Stimulated activated naive CD8-positive, alpha-beta T cell treated with anti-CD3 and anti-CD28 coated beads, Interleukin-15, Interleukin-2, amounts not matched to agents 100 ng/mL and 50 ng/mL, for 24 hours (primary cell): ENCODE measurements around the gene PIM3.

Source experiments
- H3K27ac Mint-ChIP-seq: one replicate; pipeline ENCODE4 v1.8.0; 2021; ENCODE audit warnings: mild to moderate bottlenecking, mixed read lengths
- H3K27me3 Mint-ChIP-seq: one replicate; pipeline ENCODE4 v1.8.0; 2021; ENCODE audit warnings: mixed read lengths
- H3K36me3 Mint-ChIP-seq: one replicate; pipeline ENCODE4 v1.8.0; 2021; ENCODE audit warnings: low read depth, mixed read lengths
- H3K4me1 Mint-ChIP-seq: one replicate; pipeline ENCODE4 v1.8.0; 2021; ENCODE audit warnings: low read depth, mixed read lengths
- H3K4me3 Mint-ChIP-seq: one replicate; pipeline ENCODE4 v1.8.0; 2021; ENCODE audit warnings: mild to moderate bottlenecking, mixed read lengths
- H3K9me3 Mint-ChIP-seq: one replicate; pipeline ENCODE4 v1.8.0; 2021; ENCODE audit warnings: mixed read lengths

Gene PIM3

GRCh38 chr22:49960159-49961004 is at the start of gene PIM3:
Gene PIM3, plus strand, starts transcription at chr22:49960772. Its CDS starts 176 bp downstream, at chr22:49960948.
- Mint-ChIP-seq H3K4me3 (peak within 1 kb of the TSS; percentile 93), H3K9me3 (no peaks in the 10 kb centered on the region), H3K27ac (peak within 1 kb of the TSS; percentile 93), H3K36me3 (peaks cover 28% of the 10 kb centered on the region), H3K4me1 (peaks cover 29% of the 10 kb centered on the region), H3K27me3 (no peaks in the 10 kb centered on the region)

- H3K27ac Mint-ChIP-seq, result no peak overlapping the region
- no peak overlapping the region for H3K4me3 Mint-ChIP-seq
- H3K4me1 Mint-ChIP-seq, result peaks cover 11% of the 10 kb centered on the region
- H3K36me3 Mint-ChIP-seq, result peaks cover 16% of the 10 kb centered on the region
- no peaks in the 10 kb centered on the region for H3K27me3 Mint-ChIP-seq
- no peaks in the 10 kb centered on the region for H3K9me3 Mint-ChIP-seq
These were observed 48.5 kb upstream of the PIM3 start for GRCh38 chr22:49911881-49912625.

GRCh38 chr22:49913026-49913425 is 47.5 kb upstream of the PIM3 start:
- Mint-ChIP-seq H3K27me3 (no peaks in the 10 kb centered on the region), H3K4me1 (peaks cover 17% of the 10 kb centered on the region), H3K4me3 (no peak overlapping the region), H3K9me3 (no peaks in the 10 kb centered on the region), H3K36me3 (peaks cover 8% of the 10 kb centered on the region), H3K27ac (no peak overlapping the region)

GRCh38 chr22:49913446-49913845 is 47.1 kb upstream of the PIM3 start:
- H3K9me3 Mint-ChIP-seq, result no peaks in the 10 kb centered on the region
- peaks cover 17% of the 10 kb centered on the region for H3K4me1 Mint-ChIP-seq
- no peak overlapping the region for H3K27ac Mint-ChIP-seq
- no peak overlapping the region for H3K4me3 Mint-ChIP-seq
- H3K27me3 Mint-ChIP-seq, result no peaks in the 10 kb centered on the region
- H3K36me3 Mint-ChIP-seq, result peaks cover 8% of the 10 kb centered on the region

- H3K4me1 Mint-ChIP-seq, result peaks cover 18% of the 10 kb centered on the region
- H3K4me3 Mint-ChIP-seq, result no peak overlapping the region
- H3K27ac Mint-ChIP-seq, result no peak overlapping the region
- peaks cover 8% of the 10 kb centered on the region for H3K36me3 Mint-ChIP-seq
- H3K9me3 Mint-ChIP-seq, result no peaks in the 10 kb centered on the region
- H3K27me3 Mint-ChIP-seq, result no peaks in the 10 kb centered on the region
These were observed 46.3 kb upstream of the PIM3 start for GRCh38 chr22:49914256-49914655.

- Mint-ChIP-seq H3K27me3 (no peaks in the 10 kb centered on the region), H3K4me1 (peaks cover 29% of the 10 kb centered on the region), H3K9me3 (no peaks in the 10 kb centered on the region), H3K4me3 (no peak overlapping the region), H3K27ac (no peak overlapping the region), H3K36me3 (peaks cover 14% of the 10 kb centered on the region)
These were observed 45.0 kb upstream of the PIM3 start for GRCh38 chr22:49915610-49916009.

GRCh38 chr22:49916831-49917230 is 43.7 kb upstream of the PIM3 start:
- Mint-ChIP-seq H3K27me3 (no peaks in the 10 kb centered on the region), H3K4me3 (peak overlapping the region; percentile 83), H3K9me3 (no peaks in the 10 kb centered on the region), H3K27ac (peak overlapping the region; percentile 75), H3K36me3 (peaks cover 12% of the 10 kb centered on the region), H3K4me1 (peaks cover 29% of the 10 kb centered on the region)

GRCh38 chr22:49917974-49918910 is 42.3 kb upstream of the PIM3 start, which contains the start of the genes ALG12 and CRELD2:
Gene ALG12, minus strand, starts transcription at chr22:49918438. Its CDS starts 4,673 bp downstream, at chr22:49913765.
Gene CRELD2, plus strand, starts transcription at chr22:49918634. Its CDS starts 136 bp downstream, at chr22:49918770.
- H3K4me1 Mint-ChIP-seq, result peaks cover 30% of the 10 kb centered on the region
- H3K9me3 Mint-ChIP-seq, result no peaks in the 10 kb centered on the region
- peak within 1 kb of the TSS; percentile 75 for H3K27ac Mint-ChIP-seq
- H3K27me3 Mint-ChIP-seq, result no peaks in the 10 kb centered on the region
- H3K4me3 Mint-ChIP-seq, result peak within 1 kb of the TSS; percentile 83
- H3K36me3 Mint-ChIP-seq, result peaks cover 14% of the 10 kb centered on the region

GRCh38 chr22:49918911-49919881 is 41.4 kb upstream of the PIM3 start:
- H3K4me1 Mint-ChIP-seq, result peaks cover 38% of the 10 kb centered on the region
- no peaks in the 10 kb centered on the region for H3K9me3 Mint-ChIP-seq
- H3K27ac Mint-ChIP-seq, result peak overlapping the region; percentile 61
- H3K27me3 Mint-ChIP-seq, result no peaks in the 10 kb centered on the region
- peak overlapping the region; percentile 70 for H3K4me3 Mint-ChIP-seq
- H3K36me3 Mint-ChIP-seq, result peaks cover 18% of the 10 kb centered on the region

GRCh38 chr22:49920859-49921258 is 39.7 kb upstream of the PIM3 start:
- no peak overlapping the region for H3K27ac Mint-ChIP-seq
- H3K9me3 Mint-ChIP-seq, result no peaks in the 10 kb centered on the region
- H3K27me3 Mint-ChIP-seq, result no peaks in the 10 kb centered on the region
- peaks cover 47% of the 10 kb centered on the region for H3K4me1 Mint-ChIP-seq
- H3K36me3 Mint-ChIP-seq, result peaks cover 25% of the 10 kb centered on the region
- H3K4me3 Mint-ChIP-seq, result no peak overlapping the region

- H3K4me1 Mint-ChIP-seq, result peaks cover 48% of the 10 kb centered on the region
- peaks cover 25% of the 10 kb centered on the region for H3K36me3 Mint-ChIP-seq
- no peak overlapping the region for H3K4me3 Mint-ChIP-seq
- H3K9me3 Mint-ChIP-seq, result no peaks in the 10 kb centered on the region
- H3K27ac Mint-ChIP-seq, result no peak overlapping the region
- H3K27me3 Mint-ChIP-seq, result no peaks in the 10 kb centered on the region
These were observed 38.9 kb upstream of the PIM3 start for GRCh38 chr22:49921508-49922278.

GRCh38 chr22:49922484-49922883 is 38.1 kb upstream of the PIM3 start:
- Mint-ChIP-seq H3K4me3 (no peak overlapping the region), H3K27ac (no peak overlapping the region), H3K4me1 (peaks cover 47% of the 10 kb centered on the region), H3K36me3 (peaks cover 31% of the 10 kb centered on the region), H3K27me3 (no peaks in the 10 kb centered on the region), H3K9me3 (no peaks in the 10 kb centered on the region)

- H3K4me1 Mint-ChIP-seq, result peaks cover 45% of the 10 kb centered on the region
- no peak overlapping the region for H3K4me3 Mint-ChIP-seq
- no peak overlapping the region for H3K27ac Mint-ChIP-seq
These were observed 37.6 kb upstream of the PIM3 start for GRCh38 chr22:49922926-49923325.

More at GRCh38 chr22:49922926-49923325, 37.6 kb upstream of the PIM3 start:
- Mint-ChIP-seq H3K9me3 (no peaks in the 10 kb centered on the region), H3K36me3 (peaks cover 31% of the 10 kb centered on the region), H3K27me3 (no peaks in the 10 kb centered on the region)
